Stimulated activated CD4-positive, alpha-beta T cell treated with anti-CD3 and anti-CD28 coated beads, Interleukin-1b, Interleukin-23, amount 100 ng/mL, for 4 hours (primary cell): Measurements from ENCODE around the gene CDX1.

Experiments used
- DNase-seq, 2 donors: peaks; one replicate each; pipeline ENCODE4 v3.0.0-alpha.2; 2020; ENCODE audit warnings: low read depth in 2 of 2

The CDX1 gene

DNA sequence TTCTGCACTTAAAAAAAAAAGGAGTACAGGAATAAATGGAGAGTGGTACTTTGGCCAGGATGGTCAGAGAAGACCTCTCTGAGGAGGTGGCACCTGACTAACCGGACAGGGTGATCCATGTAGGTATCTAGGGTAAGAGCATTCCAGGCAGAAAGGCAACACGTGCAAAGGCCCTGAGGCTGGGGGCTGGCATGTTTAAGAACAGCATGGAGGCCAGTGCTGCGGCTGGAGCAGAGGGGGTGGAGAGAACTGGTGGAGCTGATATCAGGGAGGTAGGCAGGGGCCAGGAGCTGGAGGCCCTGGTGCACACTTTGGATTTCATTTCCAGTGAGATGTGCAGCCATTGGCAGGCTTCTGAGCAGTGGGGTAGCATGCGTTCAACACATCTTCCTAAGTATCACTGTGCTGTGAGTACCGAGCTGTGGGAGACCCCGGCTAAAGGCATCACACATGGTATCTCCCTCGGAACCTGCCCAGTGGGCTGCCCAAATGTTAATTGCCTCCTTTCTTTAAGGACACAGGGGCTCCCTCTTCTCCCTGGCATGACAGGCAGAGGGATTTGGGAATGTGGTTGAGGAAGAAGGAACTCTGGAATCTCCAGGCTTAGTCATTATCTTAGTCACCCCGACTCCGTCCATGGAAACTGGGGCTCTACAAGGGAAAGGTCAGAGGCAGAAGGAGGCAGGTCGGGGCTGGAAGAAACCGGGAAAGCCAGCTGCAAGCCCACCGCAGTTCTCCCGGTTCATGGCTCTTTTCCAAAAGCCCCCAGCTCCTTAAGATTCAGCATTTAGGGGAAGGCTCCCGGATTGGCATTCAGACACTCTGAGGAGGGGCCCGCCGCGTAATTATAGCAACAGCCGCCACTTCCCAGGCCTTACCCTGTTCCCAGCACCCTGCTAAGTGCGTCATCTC lies 41.9 kb downstream of the CDX1 start:
- DNase-seq = no peak

- no peak for DNase-seq
Observed at GRCh38 chr5:150209099-150209635, 42.6 kb downstream of the CDX1 start.

DNA sequence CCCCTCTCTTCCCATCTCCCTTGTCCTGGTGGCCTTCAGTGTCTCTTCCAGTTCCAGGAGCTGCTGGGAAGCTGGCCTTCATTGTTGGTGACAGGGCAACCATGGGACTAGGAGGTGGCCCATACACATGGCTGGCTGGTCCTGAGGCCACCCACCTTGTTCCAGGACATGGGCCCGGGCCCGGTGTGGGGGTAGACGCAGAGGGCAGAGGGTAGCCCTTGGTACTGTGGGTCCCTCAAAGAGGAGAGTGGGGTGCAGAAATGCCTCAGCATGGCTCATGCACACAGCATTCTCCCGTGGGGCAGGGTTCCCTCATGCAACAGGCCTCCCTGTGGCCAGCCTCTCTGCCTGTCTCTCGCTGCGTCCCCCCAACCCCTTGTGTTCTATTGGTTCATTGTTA lies 44.1 kb downstream of the CDX1 start:
- DNase-seq = no peak

DNA sequence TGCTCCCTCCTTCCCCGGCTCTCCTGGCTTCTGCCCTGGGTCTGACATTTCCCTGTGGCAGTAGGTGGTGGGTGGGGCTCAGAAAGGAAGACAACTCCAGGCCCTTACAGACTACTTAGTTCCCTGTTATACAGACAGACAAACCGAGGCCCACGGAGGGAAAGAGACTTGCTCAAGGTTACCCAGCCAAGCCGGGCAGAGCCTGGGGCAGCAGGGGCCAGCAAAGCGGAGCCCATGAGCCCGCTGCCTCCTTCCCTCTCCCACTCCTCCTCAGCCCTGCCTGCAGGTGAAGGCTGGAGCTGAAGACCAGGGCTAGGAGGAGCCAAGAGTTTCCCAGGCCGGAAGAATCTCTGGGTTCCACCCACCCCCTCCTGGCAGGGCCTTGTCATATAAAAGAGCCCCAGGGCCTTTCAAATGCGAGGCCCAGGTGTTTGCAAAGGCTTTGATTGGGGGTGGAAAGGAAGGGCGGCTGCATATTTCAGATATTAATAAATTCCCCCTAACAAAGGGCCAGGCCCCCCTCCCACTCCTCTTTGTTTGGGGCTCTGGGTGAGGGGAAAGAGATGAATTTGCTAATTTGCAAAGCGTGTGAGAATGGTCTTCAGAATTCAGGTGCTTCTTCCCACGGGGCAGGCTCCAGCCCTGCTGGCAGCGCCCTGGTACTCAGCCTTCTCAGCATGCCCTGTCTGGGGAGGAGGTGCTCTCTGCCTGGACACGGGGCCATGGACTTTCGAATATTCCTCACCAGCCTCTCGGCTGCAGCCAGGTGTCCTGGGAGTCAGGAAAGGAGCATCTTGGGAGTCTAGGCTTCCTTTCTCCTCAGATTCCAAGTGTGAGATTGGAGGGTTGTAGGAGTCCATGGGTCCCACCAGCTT lies 44.8 kb downstream of the CDX1 start:
- no peak for DNase-seq

DNA sequence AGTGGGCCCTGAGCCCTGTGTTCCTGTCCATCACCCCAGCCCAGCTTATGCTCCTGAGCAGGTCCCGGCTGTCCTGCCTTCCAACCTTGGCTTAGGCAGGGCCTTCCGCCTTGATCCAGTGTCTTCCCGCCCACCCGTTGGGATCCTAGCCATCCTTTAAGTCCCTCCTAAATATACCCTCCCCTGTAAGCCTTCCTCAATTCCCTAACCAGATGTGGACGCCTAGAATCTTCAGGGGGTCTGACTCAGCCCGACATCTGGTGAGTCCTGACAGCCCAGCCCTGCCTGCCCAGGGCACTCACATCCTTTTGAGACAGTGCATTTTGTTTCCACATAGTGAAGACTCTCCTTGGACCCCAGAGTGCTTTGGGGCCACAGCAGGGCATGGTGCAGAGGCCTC lies 47.0 kb downstream of the CDX1 start:
- DNase-seq = no peak

- DNase-seq = no peak
Observed at GRCh38 chr5:150214289-150214688, 47.7 kb downstream of the CDX1 start.

DNA sequence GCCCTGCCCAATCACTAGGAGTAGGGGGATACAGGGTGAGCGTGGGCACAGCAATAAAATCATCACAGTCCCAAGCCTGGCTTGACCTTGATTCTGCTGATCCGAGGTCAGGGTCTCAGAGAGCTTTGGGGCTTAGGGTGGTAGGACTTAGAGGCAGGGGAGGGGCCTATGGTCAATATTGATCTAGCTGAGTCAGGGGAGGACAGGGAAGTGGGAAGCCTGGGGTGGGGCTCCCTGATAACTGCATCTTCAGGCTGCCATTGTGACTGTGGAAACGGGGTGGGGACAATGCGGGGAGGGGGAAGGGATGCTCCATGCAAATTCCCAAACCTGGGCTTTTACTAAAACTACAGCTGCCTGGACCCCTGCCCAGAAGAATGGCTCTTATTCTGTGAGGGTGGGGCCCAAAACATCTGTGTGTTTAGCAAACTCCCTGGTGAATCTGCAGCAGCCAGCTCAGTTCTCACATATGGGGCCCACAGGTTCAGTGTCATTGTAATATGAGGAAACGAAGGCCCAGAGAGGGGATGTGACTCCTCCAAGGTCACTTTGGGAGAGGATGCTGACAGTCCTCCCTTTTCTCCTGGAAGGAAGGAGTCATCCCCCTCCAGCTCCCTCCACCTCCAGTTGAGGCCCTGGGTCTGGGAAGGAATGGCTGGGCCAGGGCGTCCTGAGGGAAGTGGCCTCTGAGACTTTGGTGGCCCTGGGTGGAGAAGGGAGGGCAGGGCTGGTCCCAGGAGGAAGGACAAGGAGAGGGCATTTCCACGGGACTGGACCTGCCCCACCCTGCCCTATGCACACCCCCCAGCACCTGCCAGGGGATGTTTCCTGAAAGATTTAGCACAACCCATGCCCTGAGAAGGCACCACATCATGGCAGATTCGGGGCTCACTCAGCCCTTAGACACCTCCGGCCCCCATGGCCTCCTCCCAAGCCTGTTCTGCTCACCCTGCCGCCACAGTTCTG lies 49.7 kb downstream of the CDX1 start:
- DNase-seq = no peak

DNA sequence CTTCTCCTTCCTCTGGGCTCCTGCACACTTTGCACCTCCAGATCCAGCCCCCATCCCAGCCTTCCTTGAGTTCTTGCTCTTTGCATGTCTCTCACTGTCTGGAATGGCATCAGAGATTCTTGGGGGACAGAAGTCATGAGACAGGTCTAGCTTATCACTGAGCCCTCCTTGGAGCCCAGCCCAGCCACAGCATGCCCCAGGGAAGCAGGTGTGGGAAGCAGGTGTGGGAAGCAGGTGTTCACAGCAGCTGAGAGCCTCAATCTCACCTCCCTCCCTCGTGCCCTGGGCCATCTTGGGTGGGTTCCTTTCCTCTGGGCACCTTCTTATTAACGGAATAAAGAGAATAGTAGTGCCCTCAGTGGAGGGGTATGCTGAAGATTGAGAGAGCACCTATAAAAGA lies 50.5 kb downstream of the CDX1 start:
- DNase-seq = no peak

DNA sequence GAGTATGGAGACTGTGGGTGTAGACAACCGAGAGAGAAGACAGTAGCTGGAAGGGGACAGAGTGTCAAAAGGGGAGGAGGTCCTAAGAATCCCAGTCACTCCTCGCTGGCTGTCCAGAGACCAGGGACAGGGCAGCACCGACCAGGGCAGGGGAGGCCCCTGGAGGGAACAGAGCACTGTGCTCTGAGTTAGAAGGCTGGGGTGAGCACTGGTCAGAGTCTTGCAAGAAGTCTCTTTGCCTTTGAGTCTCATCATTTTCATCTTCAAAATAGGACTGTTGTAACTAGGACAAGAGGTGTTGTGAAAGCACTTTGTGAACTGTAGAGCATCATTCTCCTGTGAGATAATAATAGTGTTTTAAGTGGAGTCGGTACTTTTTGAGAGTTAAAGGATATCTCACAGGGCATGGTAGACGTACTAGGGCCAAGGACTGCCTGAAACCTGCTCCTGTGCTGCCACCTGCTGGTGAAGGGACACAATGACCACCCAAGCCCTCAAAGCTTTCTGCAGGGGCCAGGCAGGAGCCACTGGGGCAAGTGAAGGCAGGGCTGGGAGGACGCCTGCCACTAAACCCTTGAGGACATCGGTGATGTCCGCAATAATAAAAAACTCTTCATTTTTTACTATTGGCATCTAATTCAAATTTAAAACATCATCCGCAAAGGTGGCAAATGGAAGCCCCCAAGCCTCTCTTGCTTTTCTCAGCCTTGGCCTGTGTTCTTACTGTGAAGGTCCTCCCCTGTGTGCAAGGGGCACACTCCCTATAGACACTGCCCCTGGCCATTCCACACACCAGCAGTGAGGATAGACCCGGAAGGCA lies 51.5 kb downstream of the CDX1 start:
- DNase-seq = peak; percentile 64 to 74

- DNase-seq = no peak
Observed at GRCh38 chr5:150218693-150219035, 52.1 kb downstream of the CDX1 start.

DNA sequence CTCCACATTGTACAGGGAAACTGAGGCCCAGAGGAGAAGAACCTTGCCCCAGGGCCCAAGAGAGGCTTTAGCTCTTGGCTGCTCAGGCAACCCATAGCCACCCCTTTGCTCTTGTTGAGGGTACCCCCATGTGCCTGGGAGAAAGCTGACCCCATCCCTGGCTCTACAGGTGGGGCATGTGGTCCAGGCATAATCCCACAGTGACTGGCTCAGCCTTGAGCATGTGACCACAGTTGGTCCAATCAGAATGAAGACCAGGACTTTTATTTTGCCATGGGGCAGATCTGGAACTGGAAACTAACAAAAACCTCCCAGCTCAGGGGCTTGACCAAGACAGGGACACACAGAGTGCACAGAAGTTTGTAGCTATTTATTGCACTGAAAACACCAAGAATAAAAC lies 52.6 kb downstream of the CDX1 start:
- DNase-seq = no peak

- no peak for DNase-seq
Observed at GRCh38 chr5:150219861-150220260, 53.3 kb downstream of the CDX1 start.

GRCh38 chr5:150221471-150221870 lies 54.9 kb downstream of the CDX1 start:
- DNase-seq = no peak

DNA sequence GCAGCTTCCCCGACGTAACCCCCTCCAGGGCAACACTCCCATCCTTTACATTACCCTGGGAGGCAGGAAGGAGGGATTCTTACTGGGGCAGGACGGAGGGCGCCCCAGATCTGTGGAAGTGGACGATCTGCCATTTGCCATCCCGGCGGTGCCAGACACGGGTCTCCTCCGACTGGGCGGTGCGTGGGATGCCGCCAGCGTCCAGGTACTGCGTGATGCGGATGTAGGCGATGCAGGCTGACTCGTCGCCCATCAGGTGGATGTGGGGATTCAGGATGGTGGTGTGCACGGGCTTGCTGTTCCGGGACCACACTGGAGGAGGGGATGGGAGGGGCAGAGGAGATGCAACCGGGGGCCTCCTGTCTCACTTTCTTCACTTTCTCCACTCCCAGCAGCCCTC lies 56.3 kb downstream of the CDX1 start:
- no peak for DNase-seq

GRCh38 chr5:150223474-150223873 lies 56.9 kb downstream of the CDX1 start:
- DNase-seq = no peak

- DNase-seq = no peak
Observed at GRCh38 chr5:150224483-150225027, 58.0 kb downstream of the CDX1 start.

DNA sequence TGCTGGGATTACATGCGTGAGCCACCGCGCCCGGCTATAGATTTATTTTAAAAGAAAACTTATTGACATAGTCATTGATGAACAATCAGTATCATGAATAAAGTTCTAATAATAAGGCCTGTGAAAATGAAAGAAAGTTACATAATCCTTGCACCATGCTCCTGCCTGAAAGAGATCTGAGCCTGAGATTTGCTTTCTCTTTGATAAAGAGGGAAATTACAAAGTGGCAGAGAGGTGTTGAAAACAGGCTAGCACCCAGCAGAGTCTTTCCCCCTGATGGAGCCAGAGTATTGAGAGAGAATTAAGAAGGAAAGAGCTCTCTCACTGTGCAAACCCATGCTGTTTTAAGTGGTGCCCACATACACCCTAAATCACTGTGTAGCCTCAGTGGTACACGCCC lies 60.5 kb downstream of the CDX1 start:
- no peak for DNase-seq

DNA sequence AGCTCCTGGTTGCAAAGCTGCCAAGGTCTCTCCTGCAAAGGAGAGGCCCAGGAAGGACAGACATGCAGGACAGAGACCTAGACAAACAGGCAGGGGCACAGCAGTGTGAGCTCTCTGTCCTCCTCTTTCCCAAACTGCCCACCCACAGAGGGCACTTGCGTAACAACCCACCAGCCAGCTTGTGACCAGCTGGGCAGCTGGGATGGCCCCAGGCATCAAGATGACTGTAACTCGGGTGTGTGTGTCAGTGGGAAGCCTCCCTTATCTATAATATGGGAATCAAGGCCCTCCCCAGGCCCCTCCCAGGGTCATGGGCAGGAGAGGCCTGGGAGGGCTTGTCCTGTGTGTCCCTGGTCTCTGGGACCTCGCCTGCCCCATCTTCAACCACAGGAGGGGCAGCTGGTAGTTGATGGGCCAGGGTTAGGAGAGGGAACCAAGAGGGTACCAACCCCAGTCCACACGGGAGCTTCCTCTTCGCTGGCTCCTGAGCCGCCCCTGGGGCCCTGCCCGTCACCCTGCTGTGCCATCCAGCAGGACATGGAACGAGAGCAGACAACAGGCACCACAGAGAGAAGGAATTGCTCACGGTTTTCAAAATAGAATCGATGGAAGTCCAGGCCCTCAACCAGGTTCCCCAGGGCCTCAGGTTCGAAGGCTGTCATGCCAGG lies 61.2 kb downstream of the CDX1 start:
- no peak for DNase-seq

DNA sequence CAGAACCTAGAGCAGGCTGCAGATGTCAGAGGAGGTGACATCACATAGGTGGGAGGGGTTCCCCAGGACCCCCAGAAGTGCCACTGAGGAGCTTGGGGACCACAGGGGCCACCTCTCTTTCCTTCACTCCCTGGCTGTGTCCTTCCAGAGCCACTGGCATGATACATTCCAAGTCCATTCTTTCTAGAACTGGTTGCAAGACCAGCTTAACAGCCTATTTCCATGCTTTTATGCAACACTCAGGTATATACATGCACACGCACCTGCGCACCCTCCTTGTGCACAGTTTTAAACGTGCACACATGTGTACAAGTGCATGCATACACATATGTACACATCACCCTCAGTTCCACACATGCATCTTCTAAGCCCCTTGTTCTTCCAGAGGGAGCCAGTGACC lies 63.0 kb downstream of the CDX1 start:
- DNase-seq = no peak

DNA sequence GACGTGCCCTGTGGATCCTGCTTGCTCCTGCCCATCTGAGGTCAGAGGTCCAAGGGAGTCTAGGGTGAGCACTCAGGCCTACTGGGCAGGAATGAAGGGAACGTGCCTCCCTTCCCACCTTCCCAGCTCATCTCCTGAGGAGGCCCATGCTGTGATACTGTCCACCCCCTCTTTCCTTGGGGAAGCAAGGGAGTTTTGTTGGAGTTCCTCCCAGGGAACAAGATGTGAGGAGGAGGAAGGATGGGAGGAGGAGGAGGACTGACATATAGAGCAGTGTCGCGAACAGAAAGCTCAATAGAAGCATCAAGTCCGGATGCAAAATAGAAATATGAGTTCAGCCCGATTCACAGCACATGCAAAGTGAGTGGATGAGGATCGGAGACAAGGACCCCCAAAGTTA lies 64.3 kb downstream of the CDX1 start:
- no peak for DNase-seq
